Glutamatergic neuron (in vitro differentiated cells): Measurements from ENCODE around the gene MRGPRD. TPM values are rescaled to one million over a fixed set of nuclear protein-coding genes. Genes with fewer than 3 reads are reported as not detected.

Experiments used
- DNase-seq: peaks from one replicate; pipeline ENCODE4 v3.0.0; 2022
- H3K27ac Mint-ChIP-seq: one replicate; pipeline ENCODE4 v1.8.0; 2020; ENCODE audit warnings: mild to moderate bottlenecking, mixed read lengths, inconsistent platforms; ENCODE audit not compliant: unreplicated experiment
- H3K27me3 Mint-ChIP-seq: one replicate; pipeline ENCODE4 v1.8.0; 2020; ENCODE audit warnings: mild to moderate bottlenecking, moderate library complexity, mixed read lengths, inconsistent platforms; ENCODE audit not compliant: unreplicated experiment
- H3K36me3 Mint-ChIP-seq: one replicate; pipeline ENCODE4 v1.8.0; 2020; ENCODE audit warnings: mild to moderate bottlenecking, mixed read lengths, inconsistent platforms; ENCODE audit not compliant: unreplicated experiment
- H3K4me1 Mint-ChIP-seq: one replicate; pipeline ENCODE4 v1.8.0; 2020; ENCODE audit warnings: mild to moderate bottlenecking, low read depth, mixed read lengths, inconsistent platforms; ENCODE audit not compliant: unreplicated experiment
- H3K4me3 Mint-ChIP-seq: one replicate; pipeline ENCODE4 v1.8.0; 2020; ENCODE audit warnings: mild to moderate bottlenecking, mixed read lengths, inconsistent platforms; ENCODE audit not compliant: unreplicated experiment
- H3K9me3 Mint-ChIP-seq: one replicate; pipeline ENCODE4 v1.8.0; 2020; ENCODE audit warnings: mild to moderate bottlenecking, moderate library complexity, mixed read lengths, inconsistent platforms; ENCODE audit not compliant: unreplicated experiment
- total RNA-seq: library from RNA; stranded (reverse); fragmentation: NEBNext Ultra II Directional; extraction: Animal tissue kit (Norgen Biotek cat#: 25700); gene quantifications from one replicate; pipeline ENCODE4 v1.2.1, GENCODE V29; 2021; ENCODE audit not compliant: unreplicated experiment
- TF ChIP-seq, protein P1 (sequence below): fragments of 200-600 bp; sonication (generic); IDR thresholded peaks from one replicate; pipeline ENCODE4 v1.5.0; 2021; ENCODE audit not compliant: partially characterized antibody, unreplicated experiment

The MRGPRD gene
- total RNA-seq, 1 donor from 2014 or later, result not detected

- DNase-seq, result no peak
- peaks cover 3% of the 10 kb centered on the region for H3K4me1 Mint-ChIP-seq
- H3K36me3 Mint-ChIP-seq, result no peaks in the 10 kb centered on the region
- no peak overlapping the region for H3K27ac Mint-ChIP-seq
- TF ChIP-seq, protein P1, sequence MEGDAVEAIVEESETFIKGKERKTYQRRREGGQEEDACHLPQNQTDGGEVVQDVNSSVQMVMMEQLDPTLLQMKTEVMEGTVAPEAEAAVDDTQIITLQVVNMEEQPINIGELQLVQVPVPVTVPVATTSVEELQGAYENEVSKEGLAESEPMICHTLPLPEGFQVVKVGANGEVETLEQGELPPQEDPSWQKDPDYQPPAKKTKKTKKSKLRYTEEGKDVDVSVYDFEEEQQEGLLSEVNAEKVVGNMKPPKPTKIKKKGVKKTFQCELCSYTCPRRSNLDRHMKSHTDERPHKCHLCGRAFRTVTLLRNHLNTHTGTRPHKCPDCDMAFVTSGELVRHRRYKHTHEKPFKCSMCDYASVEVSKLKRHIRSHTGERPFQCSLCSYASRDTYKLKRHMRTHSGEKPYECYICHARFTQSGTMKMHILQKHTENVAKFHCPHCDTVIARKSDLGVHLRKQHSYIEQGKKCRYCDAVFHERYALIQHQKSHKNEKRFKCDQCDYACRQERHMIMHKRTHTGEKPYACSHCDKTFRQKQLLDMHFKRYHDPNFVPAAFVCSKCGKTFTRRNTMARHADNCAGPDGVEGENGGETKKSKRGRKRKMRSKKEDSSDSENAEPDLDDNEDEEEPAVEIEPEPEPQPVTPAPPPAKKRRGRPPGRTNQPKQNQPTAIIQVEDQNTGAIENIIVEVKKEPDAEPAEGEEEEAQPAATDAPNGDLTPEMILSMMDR, result no peak
- H3K9me3 Mint-ChIP-seq, result no peaks in the 10 kb centered on the region
- H3K27me3 Mint-ChIP-seq, result peaks cover 2% of the 10 kb centered on the region
- no peak overlapping the region for H3K4me3 Mint-ChIP-seq
Observed at GRCh38 chr11:68938816-68939582, 41.8 kb downstream of the MRGPRD start.

GRCh38 chr11:68938088-68938487 is 42.7 kb downstream of the MRGPRD start:
- Mint-ChIP-seq H3K27ac (no peak overlapping the region), H3K27me3 (peaks cover 2% of the 10 kb centered on the region), H3K4me3 (no peak overlapping the region), H3K36me3 (no peaks in the 10 kb centered on the region), H3K9me3 (no peaks in the 10 kb centered on the region), H3K4me1 (no peaks in the 10 kb centered on the region)
- TF ChIP-seq, protein P1, result no peak
- no peak for DNase-seq

- peaks cover 7% of the 10 kb centered on the region for H3K27me3 Mint-ChIP-seq
- no peak for DNase-seq
Observed at GRCh38 chr11:68936676-68937620, 43.8 kb downstream of the MRGPRD start.

GRCh38 chr11:68936358-68936636 is 44.5 kb downstream of the MRGPRD start:
- Mint-ChIP-seq H3K36me3 (no peaks in the 10 kb centered on the region), H3K27me3 (peaks cover 11% of the 10 kb centered on the region), H3K4me3 (no peak overlapping the region), H3K4me1 (no peaks in the 10 kb centered on the region), H3K9me3 (peaks cover 2% of the 10 kb centered on the region), H3K27ac (no peak overlapping the region)
- DNase-seq, result no peak
- TF ChIP-seq, protein P1, result no peak

More at GRCh38 chr11:68936676-68937620, 43.8 kb downstream of the MRGPRD start:
- Mint-ChIP-seq H3K27ac (no peak overlapping the region), H3K9me3 (no peaks in the 10 kb centered on the region), H3K36me3 (no peaks in the 10 kb centered on the region), H3K4me3 (no peak overlapping the region), H3K4me1 (no peaks in the 10 kb centered on the region)
- TF ChIP-seq, protein P1, result no peak
